COLO668 (cell line): ENCODE data around the gene DCAF15.
"Not testable (repeated sequence)": the region's sequence is repeated elsewhere in the genome, so short reads cannot be mapped to it uniquely, and the experiment has no call there.

Source experiments
- DNase-seq: peaks from one replicate; lab custom pipeline; 2025; ENCODE audit not compliant: unreplicated experiment; lab: John Stamatoyannopoulos, UW

The DCAF15 gene

DNA sequence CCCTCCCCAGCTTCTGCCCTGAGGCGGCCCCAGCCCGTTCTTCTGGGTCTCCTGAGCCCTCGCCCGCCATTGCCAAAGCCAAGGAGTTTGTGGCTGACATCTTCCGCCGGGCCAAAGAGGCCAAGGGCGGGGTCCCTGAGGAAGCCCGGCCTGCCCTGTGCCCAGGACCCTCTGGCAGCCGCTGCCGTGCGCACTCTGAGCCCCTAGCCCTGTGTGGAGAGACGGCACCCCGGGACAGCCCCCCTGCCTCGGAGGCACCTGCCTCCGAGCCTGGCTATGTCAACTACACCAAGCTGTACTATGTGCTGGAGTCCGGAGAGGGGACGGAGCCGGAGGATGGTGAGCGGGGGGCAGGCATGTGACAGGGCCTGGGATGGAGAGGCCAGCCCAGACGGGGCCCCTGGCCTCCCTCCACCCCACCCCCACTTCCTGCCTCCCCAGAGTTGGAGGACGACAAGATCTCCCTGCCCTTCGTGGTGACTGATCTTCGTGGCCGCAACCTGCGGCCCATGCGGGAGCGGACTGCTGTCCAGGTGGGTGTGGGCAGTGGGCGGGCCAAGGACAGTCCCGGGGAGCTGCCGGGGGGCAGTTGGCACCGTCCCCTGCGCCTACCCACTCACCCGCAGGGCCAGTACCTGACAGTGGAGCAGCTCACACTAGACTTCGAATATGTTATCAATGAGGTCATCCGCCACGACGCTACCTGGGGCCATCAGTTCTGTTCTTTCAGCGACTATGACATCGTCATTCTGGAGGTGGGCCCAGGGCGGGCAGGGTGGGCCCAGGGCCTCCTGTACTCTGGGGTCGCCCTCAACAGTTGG lies 7.0 kb downstream of the DCAF15 start:
- no peak for DNase-seq

DNA sequence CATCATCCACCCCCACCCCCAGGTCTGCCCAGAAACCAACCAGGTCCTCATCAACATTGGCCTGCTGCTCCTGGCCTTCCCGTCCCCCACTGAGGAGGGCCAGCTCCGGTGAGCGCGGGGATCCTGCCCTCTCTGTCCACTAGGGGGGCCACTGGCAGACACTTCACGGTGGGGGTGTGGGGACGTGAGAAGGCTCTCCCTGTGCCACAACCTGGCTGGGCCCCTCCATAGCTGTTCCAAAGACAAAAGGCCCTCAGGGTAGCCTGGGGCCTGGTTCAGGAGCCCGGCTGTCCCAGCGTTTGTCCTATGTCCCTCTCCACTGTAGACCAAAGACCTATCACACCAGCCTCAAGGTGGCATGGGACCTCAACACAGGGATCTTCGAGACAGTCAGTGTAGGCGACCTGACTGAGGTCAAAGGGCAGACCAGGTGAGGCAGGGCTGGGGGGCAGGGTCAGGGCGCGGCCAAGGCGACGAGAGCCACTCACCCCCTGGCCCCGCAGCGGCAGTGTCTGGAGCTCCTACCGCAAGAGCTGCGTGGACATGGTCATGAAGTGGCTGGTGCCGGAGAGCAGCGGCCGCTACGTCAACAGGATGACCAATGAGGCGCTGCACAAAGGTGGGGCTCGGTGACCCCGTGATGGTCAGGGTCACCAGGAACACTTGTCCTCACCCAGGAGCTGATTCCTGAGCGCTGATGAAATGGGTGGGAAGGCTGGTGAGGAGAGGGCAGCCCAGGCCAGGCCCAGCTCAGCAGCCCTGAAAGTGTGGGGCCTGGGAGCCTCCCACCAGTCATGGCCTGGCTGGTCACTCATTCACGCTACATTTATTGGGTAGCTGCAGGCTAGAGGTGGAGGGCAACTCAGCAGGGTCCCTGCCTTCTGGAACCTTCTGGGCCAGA lies 7.9 kb downstream of the DCAF15 start:
- no peak for DNase-seq

- no peak for DNase-seq
Measured at GRCh38 chr19:13960863-13961784, 8.8 kb downstream of the DCAF15 start.

GRCh38 chr19:13961826-13962698 lies 9.8 kb downstream of the DCAF15 start:
- no peak for DNase-seq

GRCh38 chr19:13962699-13963602 lies 10.6 kb downstream of the DCAF15 start:
- no peak for DNase-seq

GRCh38 chr19:13963603-13964105 lies 11.3 kb downstream of the DCAF15 start:
- DNase-seq = no peak

DNA sequence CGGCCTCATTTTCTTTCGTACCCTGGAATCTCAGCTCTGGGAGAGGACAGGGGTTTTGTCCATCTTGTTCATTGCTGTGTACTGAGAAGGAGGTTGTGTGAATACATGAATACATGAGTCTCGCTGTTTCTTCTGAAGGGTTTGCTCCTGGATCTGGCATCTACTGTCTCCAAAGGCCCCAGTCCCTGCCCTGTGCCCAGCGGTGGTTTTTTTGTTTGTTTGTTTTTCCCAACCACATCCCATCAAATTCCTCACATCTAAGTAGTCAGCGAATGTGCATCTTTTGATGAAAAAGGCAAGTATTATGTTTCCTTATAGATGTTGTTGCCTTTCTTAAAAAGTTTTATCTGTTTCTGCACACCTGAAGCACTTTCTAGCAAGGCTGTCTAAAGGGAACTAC lies 12.5 kb downstream of the DCAF15 start:
- no peak for DNase-seq

DNA sequence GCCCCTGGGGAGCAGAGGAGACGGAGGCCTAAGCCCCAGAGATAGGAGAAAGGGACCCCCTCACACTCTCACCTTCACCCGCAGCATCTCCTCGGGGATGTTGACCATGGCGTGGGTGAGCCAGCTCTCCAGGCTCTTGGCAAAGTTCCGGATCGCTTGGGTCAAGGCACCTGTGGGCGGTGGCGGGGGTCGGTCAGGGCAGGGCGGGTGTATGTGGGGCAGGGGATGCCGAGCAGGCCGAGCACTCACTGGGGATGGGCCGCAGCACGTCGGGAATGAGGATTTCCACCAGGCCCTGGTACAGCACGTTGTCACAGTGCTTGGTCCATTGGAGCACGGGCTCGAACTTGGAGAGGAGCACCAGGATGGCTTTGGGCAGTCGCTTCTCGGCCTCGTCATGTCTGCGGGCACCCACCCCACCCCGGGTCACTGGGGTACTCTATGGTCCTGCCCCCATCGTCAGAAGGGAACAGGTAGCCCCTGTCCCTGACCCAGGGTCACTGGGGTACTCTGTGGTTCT lies 13.1 kb downstream of the DCAF15 start:
- DNase-seq = no peak

GRCh38 chr19:13965926-13966683 lies 13.8 kb downstream of the DCAF15 start:
- no peak for DNase-seq

GRCh38 chr19:13966684-13967128 lies 14.4 kb downstream of the DCAF15 start:
- no peak for DNase-seq

DNA sequence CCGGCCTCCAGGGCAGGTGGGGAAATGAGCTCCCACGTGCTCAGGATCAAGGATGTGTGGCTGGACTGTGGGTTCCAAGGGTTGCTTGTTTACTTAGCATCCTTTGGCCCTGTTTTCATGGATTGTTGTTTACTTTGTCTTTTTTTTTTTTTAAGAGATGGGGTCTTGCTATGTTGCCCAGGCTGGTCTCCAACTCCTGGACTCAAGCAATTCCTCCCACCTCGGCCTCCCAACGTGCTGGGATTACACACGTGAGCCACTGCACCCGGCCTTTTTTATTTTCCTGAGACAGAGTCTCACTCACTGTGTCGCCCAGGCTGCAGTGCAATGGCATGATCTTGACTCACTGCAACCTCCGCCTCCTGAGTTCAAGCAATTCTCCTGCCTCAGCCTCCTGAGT lies 14.9 kb downstream of the DCAF15 start:
- DNase-seq = not testable (repeated sequence)

GRCh38 chr19:13968383-13968935 lies 16.1 kb downstream of the DCAF15 start:
- DNase-seq = no peak

- no peak for DNase-seq
Measured at GRCh38 chr19:13968999-13969398, 16.7 kb downstream of the DCAF15 start.

DNA sequence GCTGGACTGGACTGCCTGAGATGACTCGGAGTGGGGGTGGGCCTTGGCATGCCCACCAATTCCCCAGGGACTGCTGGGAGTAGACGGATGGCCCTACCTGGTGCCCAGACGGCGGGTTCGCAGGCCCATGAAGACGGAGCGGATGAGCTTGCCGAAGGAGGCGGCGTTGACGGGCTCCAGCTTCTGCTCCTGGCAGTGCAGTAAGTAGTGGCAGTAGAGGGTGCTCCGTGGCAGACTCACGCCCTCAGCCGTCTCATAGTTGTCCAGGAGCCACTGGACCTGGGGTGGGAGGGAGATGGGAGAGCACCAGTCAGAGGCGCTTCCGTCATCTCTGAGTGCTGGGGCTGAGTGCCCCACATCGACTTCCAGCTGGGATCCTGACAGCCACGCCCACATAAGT lies 17.6 kb downstream of the DCAF15 start:
- DNase-seq = no peak

DNA sequence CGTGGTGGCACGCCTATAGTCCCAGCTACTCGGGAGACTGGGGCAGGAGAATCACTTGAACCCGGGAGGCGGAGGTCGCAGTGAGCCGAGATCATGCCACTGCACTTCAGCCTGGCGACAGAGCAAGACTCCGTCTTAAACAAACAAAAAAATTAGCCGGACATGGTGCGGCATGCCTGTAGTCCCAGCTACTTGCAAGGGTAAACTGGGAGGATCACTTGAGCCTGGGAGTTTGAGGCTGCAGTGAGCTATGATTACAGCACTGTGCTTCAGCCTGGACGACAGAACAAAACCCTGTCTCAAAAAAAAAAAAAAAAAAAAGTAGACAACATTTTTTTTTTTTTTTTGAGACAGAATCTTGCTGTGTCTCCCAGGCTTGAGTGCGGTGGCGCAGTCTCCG lies 19.6 kb downstream of the DCAF15 start:
- not testable (repeated sequence) for DNase-seq

DNA sequence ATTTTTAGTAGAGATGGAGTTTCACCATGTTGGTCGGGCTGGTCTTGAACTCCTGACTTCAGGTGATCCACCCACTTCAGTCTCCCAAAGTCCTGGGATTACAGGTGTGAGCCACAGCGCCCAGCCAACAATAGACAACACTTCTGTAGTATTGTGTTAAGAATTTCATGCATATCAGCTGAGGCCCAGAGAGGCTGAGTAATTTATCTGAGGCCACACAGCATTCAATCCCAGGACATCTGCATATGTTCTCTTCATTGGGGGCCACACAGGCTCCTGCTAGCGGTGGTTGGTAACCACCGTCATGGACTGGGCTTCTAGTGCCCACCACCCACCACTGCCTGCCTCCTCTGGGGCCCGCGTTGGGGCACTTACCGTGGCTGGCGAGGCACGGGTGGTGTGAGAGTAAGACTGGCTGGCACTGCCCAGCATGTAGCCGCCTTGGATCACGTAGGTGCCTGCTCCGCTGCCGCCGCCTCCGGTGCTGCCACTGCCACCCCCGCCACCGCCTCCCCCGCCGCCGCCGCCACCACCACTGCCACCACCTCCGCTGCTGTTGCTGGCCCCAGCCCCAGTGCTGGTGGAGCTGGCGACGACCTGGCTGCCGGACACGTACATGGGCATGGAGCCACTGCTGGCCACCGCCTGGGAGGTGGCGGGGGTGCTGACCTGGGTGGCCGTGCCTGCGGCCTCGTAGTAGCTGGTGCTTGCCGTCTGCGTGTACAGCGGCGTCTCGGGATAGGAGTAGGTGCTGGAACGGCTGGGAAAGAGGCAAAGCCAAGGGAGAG lies 20.3 kb downstream of the DCAF15 start:
- DNase-seq = no peak

DNA sequence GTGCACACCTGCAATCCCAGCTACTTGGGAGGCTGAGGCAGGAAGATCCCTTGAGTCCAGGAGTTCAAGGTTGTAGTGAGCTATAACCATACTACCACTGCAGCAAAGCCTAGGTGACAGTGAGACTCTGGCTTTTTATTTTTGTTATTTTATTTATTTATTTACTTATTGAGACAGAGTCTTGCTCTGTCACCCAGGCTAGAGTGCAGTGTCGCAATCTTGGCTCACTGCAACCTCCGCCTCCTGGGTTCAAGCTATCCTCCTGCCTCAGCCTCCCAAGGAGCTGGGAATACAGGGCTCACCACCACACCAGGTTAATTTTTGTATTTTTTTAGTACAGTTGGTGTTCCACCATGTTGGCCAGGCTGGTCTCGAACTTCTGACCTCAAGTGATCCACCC lies 21.2 kb downstream of the DCAF15 start:
- not testable (repeated sequence) for DNase-seq
